Measurements from ENCODE around the gene RNF152.

RNF152 gene

GRCh38 chr18:61852496-61852895, 40.3 kb downstream of the RNF152 start:
- DNase-seq: no peak

- DNase-seq: no peak
Measured at GRCh38 chr18:61851940-61852451, 40.8 kb downstream of the RNF152 start.

GRCh38 chr18:61851279-61851678, 41.5 kb downstream of the RNF152 start:
- DNase-seq: no peak

- DNase-seq: no peak
Measured at GRCh38 chr18:61850756-61851155, 42.1 kb downstream of the RNF152 start.

GRCh38 chr18:61847164-61847791, 45.5 kb downstream of the RNF152 start:
- no peak for DNase-seq

- no peak for DNase-seq
Measured at GRCh38 chr18:61845197-61845596, 47.6 kb downstream of the RNF152 start.

- DNase-seq: no peak
Measured at GRCh38 chr18:61844726-61845125, 48.1 kb downstream of the RNF152 start.

- DNase-seq: no peak
Measured at GRCh38 chr18:61842146-61842545, 50.7 kb downstream of the RNF152 start.

- DNase-seq: no peak
Measured at GRCh38 chr18:61841706-61842105, 51.1 kb downstream of the RNF152 start.

- DNase-seq: no peak
Measured at GRCh38 chr18:61840324-61840723, 52.5 kb downstream of the RNF152 start.

- no peak for DNase-seq
Measured at GRCh38 chr18:61838521-61838920, 54.3 kb downstream of the RNF152 start.

GRCh38 chr18:61833978-61834377, 58.8 kb downstream of the RNF152 start:
- DNase-seq: no peak

- DNase-seq: no peak
Measured at GRCh38 chr18:61833387-61833786, 59.4 kb downstream of the RNF152 start.

GRCh38 chr18:61832858-61833257, 59.9 kb downstream of the RNF152 start:
- no peak for DNase-seq

- no peak for DNase-seq
Measured at GRCh38 chr18:61831071-61831470, 61.7 kb downstream of the RNF152 start.

GRCh38 chr18:61829108-61829507, 63.7 kb downstream of the RNF152 start:
- DNase-seq: no peak

- no peak for DNase-seq
Measured at GRCh38 chr18:61827591-61827990, 65.2 kb downstream of the RNF152 start.

GRCh38 chr18:61825386-61825785, 67.4 kb downstream of the RNF152 start:
- no peak for DNase-seq

- DNase-seq: no peak
Measured at GRCh38 chr18:61824733-61825363, 68.0 kb downstream of the RNF152 start.

- no peak for DNase-seq
Measured at GRCh38 chr18:61823595-61823994, 69.2 kb downstream of the RNF152 start.

- no peak for DNase-seq
Measured at GRCh38 chr18:61822879-61823278, 69.9 kb downstream of the RNF152 start.

- no peak for DNase-seq
Measured at GRCh38 chr18:61821748-61822147, 71.1 kb downstream of the RNF152 start.

- DNase-seq: no peak
Measured at GRCh38 chr18:61820882-61821281, 71.9 kb downstream of the RNF152 start.

- no peak for DNase-seq
Measured at GRCh38 chr18:61817086-61817485, 75.7 kb downstream of the RNF152 start.
